HG03196 (cell line): ENCODE measurements around the gene SCAP.

Experiments used
- ATAC-seq: cut with Tn5 transposase; IDR thresholded peaks from one replicate; pipeline ENCODE4 v1.9.1; 2021; ENCODE audit not compliant: unreplicated experiment

Gene SCAP

GRCh38 chr3:47433796-47434195 lies 41.9 kb downstream of the SCAP start:
- no peak for ATAC-seq

DNA sequence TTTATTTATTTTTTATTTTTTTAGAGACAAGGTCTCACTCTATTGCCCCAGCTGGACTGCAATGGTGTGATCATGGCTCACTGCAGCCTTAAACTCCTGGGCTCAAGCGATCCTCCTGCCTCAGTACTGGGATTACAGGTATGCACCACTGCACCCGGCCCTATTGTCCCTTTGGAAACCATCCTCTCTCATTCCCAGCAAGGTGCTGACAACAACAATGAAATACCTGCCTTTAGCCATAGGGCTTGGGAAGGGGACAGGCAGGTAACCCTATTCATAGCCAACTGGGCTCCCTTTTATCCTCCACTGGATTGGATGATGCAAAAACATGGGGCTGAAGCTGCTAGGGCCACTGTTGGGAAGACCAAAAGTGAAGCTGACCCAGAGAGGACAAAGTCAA lies 43.1 kb downstream of the SCAP start:
- no peak for ATAC-seq

DNA sequence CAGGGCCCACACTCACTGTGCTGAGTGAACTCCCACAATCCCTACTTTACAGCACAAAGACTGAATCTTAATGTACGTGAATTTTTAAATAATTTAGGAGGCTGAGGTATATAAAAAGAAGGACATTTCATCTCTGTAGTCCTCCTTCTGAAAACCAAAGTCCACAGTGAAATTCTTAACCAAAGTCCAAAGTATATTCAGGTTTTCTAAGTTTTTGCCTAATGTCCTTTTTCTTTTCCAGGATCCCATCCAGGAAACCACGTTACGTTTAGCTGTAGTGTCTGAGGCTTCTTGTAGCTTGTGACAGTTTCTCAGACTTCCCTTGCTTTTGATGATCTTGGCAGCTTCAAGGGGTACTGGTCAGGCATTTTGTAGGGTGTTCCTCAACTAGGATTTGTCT lies 44.5 kb downstream of the SCAP start:
- no peak for ATAC-seq

- ATAC-seq: no peak
Measured at GRCh38 chr3:47430606-47431005, 45.1 kb downstream of the SCAP start.

- no peak for ATAC-seq
Measured at GRCh38 chr3:47429476-47430270, 46.1 kb downstream of the SCAP start.

DNA sequence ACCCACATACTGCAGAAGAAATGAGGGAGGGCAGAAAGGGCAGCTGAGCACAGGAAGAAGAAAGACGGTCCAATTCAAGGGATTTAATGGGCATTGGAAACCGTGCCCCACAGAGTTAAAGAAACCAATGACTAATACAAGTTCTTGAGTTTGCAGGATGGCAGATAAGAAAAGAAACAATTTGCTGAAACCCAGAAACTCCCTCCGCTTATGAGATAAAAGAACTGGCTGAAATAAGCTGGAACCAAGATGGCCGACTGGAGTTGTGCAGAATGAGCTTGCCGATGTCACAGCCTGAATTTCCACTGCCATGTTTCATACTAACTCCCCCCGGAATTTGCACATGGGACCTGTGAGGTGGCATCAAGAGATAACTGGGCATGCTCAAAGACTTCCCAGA lies 47.1 kb downstream of the SCAP start:
- no peak for ATAC-seq

DNA sequence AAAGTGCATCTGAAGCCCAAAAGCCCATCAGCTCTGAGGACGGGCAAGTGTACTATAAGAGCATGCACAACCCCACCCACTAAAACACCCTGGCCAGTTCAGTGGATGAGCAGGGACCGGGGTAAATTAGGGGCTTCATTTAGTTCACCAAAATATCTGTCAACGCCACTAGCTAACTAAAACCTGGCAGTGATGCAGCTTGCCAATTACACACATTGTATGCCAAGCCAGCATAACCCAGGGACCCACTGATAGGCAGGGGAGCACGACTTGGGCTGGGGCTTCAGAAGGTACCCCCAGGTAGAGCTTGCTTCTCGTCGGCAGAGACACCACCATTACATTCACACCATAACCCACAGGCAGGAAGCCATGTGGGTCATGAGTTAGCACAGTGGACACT lies 47.9 kb downstream of the SCAP start:
- ATAC-seq: no peak

- no peak for ATAC-seq
Measured at GRCh38 chr3:47425959-47426358, 49.8 kb downstream of the SCAP start.

- no peak for ATAC-seq
Measured at GRCh38 chr3:47425383-47425778, 50.4 kb downstream of the SCAP start.

GRCh38 chr3:47424434-47425382 lies 51.0 kb downstream of the SCAP start:
- no peak for ATAC-seq

- ATAC-seq: no peak
Measured at GRCh38 chr3:47423548-47424145, 52.1 kb downstream of the SCAP start.

DNA sequence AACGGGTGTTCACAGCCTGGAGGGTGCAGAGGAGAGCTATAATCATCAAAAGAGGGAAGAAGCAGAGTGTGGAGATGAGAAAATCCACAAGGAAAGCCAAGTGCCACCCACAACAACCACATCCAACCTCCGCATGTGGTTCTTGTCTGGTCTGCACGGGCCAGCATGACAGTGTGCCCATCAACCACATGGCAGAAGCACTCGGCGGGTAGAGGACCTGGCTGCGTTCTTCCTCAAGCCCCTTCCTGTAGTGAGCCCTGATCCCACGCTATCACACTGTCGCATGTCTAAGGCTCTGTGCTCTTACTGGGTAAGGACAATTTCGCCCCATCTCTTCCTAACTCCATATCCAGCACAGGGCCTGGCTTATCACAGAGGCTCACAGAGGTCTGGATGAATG lies 53.0 kb downstream of the SCAP start:
- no peak for ATAC-seq

DNA sequence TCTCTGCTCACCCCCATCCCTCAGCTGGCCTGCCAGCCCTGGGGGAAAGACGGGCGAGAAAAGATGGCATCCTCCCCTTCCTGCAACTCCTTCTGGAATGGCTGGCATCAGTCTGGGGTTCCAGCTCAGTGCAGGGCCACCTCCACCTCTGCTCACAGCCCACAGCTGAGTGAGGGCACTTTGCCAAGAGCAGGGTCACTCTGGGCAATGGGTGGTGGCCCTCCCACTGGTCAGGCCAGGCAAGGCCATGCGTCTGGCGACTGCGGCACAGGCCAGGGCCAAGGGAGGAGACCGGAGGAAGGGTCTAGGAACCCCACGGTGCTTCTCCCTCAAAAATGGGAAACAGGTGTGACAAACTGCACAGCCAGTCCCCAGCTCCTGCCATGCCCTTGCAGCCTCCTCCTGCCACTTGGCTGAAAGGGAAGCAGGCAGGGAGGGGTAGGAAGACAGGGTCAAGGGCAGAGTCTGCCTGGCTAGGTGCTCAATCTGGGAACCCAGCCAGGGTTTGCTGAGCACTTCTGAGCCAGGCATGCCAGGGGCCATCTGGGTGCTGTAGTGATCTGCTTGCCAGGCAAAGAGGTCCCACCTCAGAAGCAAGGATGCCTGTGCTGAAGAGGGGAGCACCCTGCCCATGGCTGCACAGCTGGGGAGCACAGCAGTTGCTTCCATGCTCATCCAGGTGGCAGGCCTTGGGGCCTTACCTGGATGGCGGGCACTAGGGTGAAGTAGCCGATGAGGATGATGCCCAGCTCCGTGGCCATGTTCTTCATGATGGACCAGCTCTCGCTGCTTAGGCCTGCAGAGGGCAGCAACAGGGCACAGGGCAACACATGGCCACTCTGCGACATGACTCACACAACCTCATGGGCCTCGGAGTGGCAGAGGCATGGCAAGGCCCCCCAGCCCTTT lies 53.7 kb downstream of the SCAP start:
- no peak for ATAC-seq

GRCh38 chr3:47420511-47421484 lies 54.9 kb downstream of the SCAP start:
- peak; percentile 64 for ATAC-seq

- no peak for ATAC-seq
Measured at GRCh38 chr3:47420044-47420430, 55.7 kb downstream of the SCAP start.

DNA sequence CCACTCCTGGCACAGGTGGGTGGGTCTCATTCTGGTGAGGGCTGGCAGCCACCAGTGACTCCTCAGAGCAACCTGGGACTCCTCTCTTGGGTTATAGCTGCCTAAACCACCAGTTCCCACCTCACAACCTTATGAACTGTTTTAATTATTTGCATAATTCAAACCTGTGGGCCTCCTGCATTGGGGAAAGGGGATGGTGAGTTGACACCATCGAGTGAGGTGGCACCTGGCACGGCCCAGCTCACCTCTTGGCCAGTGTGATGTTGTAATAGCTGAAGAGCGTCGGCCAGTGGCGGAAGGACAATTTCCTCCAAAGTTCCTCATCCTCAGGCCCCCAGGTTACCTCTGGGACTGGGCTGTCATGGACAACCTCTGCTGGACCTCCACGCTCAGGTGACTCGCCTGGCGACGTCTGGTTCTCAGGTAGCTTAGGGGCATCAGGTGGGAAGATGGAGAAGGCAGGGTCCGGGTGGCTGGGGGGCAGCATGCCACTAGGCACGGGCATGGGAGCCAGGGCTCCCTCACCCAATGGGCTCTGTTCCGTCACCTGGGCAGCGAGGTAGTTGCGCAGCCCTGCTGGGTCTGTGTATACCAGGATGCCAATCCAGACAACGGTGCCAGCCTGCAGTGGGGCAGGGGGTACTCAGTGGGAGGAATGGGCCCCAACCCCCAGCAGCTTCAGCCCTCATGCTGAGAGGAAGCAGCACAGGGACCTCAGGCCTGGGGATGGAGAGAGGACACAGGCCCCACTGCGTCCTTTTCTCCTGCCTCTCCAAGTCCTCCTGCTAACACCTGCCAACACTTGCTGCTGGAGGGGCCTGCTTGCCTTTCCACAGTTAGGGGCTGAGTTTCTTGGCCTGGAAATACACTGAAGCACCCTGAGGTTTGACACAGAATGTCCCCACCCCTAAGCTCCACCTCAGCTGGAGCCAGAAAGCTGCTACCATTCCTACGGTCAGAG lies 56.4 kb downstream of the SCAP start:
- ATAC-seq: no peak

DNA sequence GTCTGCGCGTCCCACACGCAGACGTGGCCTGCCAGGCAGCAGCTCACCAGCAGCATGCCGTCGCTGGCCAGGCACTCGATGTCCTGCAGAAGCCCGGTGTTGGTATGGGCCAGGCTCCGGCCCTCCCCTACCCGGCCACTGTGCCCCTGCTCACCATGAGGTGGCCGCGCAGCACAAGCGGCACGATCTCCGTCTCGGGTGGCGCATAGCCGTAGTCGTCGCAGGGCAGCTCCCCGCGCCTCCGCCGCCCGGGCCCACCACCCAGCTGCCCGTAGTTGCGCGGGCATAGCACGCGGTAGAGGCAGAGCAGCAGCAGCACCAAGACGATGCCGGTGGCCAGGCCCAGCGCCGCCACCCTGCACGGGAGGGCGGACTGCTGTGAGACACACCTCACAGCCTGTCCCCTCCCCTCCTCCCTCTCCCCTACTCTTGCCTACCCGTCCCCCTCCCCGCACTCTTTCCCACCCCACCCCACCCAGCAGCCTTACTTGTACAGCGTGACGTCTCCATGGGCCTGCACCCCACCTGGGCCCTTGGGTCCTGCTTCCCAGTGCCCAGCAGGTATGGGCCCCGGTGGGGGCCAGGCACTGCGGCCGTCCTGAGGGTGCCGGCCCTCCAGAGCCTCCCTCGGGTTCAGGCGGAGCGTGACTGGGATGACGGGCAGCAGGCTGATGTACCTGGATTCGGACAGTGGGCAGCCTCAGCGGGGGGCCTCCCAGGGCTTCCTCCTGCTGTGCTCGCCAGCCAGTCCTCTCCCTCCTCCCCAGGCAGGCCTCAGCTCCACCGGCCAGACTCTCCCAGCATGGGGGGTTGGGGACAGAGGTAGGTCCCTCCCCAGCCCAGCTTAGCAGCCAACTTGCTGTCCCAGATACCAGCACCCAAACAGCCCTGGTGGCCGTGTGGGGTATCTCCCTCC lies 57.3 kb downstream of the SCAP start:
- ATAC-seq: no peak
